B cell (primary cell): ENCODE data around the gene NUP214. TPM values are rescaled to one million over a fixed set of nuclear protein-coding genes. Genes with fewer than 3 reads are reported as not detected.

Source experiments
- ATAC-seq: fragments of 200-7000 bp; cut with Tn5 transposase; one replicate; pipeline ENCODE4 v1.10.0; 2021; ENCODE audit warnings: low read depth, mild to moderate bottlenecking, moderate number of reproducible peaks, moderate library complexity
- CTCF ChIA-PET: fragments of 350-600 bp; sonication (Branson Sonifier 250); formaldehyde crosslinking; loops from one replicate; lab custom pipeline; 2021; ENCODE audit warnings: antibody characterized with exemption, inconsistent platforms; lab: Charles Lee
- POLR2A ChIA-PET: fragments of 350-600 bp; sonication (Branson Sonifier 250); formaldehyde crosslinking; loops from one replicate; lab custom pipeline; 2021; ENCODE audit warnings: antibody characterized with exemption; lab: Charles Lee
- DNase-seq: peaks from one replicate; pipeline ENCODE4 v3.0.0; 2013
- H2AFZ ChIP-seq: 2 replicates; pipeline ENCODE4 v1.6.1; 2012; ENCODE audit warnings: mild to moderate bottlenecking, low read depth, low read length; ENCODE audit not compliant: insufficient read depth, poor library complexity, severe bottlenecking
- H3K27ac ChIP-seq, 2 donors: 1 replicate in 1 of 2; 2 replicates in 1 of 2; pipeline ENCODE4 v1.5.1; 2012 to 2013; ENCODE audit warnings: low read length in 2 of 2, mild to moderate bottlenecking in 2 of 2, moderate library complexity in 1 of 2
- H3K27me3 ChIP-seq, 4 experiments: fragments of 200-600 bp in 1 of 4; sonication (generic) in 1 of 4; replicated peaks in 1 of 4; 1 replicate in 2 of 4; 2 replicates in 2 of 4; pipeline versions ENCODE4 v1.6.1 to v1.7.0; 2013 to 2016; ENCODE audit warnings: low read length in 3 of 4, mild to moderate bottlenecking in 2 of 4, mixed read lengths in 1 of 4, moderate library complexity in 1 of 4; ENCODE audit not compliant: insufficient read depth in 4 of 4, control insufficient read depth in 3 of 4; ENCODE audit errors: control extremely low read depth in 1 of 4
- H3K36me3 ChIP-seq, 2 experiments: replicated peaks in 1 of 2; 1 replicate in 1 of 2; 2 replicates in 1 of 2; pipeline versions ENCODE4 v1.6.1 to v1.7.1; 2013; ENCODE audit warnings: low read length in 1 of 2; ENCODE audit not compliant: insufficient read depth in 2 of 2, control insufficient read depth in 1 of 2; ENCODE audit errors: control extremely low read depth in 1 of 2, extremely low read depth in 1 of 2
- H3K4me1 ChIP-seq, 2 donors: fragments of 200-600 bp in 1 of 2; sonication (generic) in 1 of 2; 1 replicate in 1 of 2; 2 replicates in 1 of 2; pipeline versions ENCODE4 v1.5.1 to v1.6.1; 2013 to 2017; ENCODE audit warnings: low read length in 2 of 2; ENCODE audit not compliant: control insufficient read depth in 2 of 2, insufficient read depth in 2 of 2
- H3K4me2 ChIP-seq: replicated peaks from 2 replicates; pipeline ENCODE3; 2012; ENCODE audit warnings: mild to moderate bottlenecking, low read depth, low read length; ENCODE audit not compliant: poor library complexity, severe bottlenecking
- H3K4me3 ChIP-seq, 5 experiments: fragments of 200-600 bp in 1 of 5; sonication (generic) in 1 of 5; 1 replicate in 3 of 5; 2 replicates in 2 of 5; pipeline versions ENCODE4 v1.5.1 to v1.7.0; 2011 to 2016; ENCODE audit warnings: low read length in 4 of 5, mild to moderate bottlenecking in 4 of 5, low read depth in 2 of 5, control low read depth in 1 of 5, moderate library complexity in 1 of 5; ENCODE audit not compliant: insufficient read depth in 1 of 5; ENCODE audit errors: control extremely low read depth in 1 of 5, extremely low read depth in 1 of 5
- H3K79me2 ChIP-seq: fragments of 200-600 bp; sonication (generic); one replicate; pipeline ENCODE4 v1.6.0; 2016; ENCODE audit warnings: low read length; ENCODE audit not compliant: control insufficient read depth, insufficient read depth
- H3K9ac ChIP-seq: fragments of 200-600 bp; sonication (generic); 2 replicates; pipeline ENCODE4 v1.6.1; 2017; ENCODE audit warnings: mild to moderate bottlenecking, low read length, moderate library complexity
- H3K9me3 ChIP-seq, 3 donors: one replicate each; pipeline versions ENCODE4 v1.6.1 to v1.7.1; 2013; ENCODE audit warnings: low read length in 2 of 3; ENCODE audit not compliant: control insufficient read depth in 2 of 3, insufficient read depth in 1 of 3; ENCODE audit errors: control extremely low read depth in 1 of 3
- H4K20me1 ChIP-seq: 2 replicates; pipeline ENCODE4 v1.6.0; 2012; ENCODE audit warnings: mild to moderate bottlenecking, low read length; ENCODE audit not compliant: insufficient read depth, control insufficient read depth, poor library complexity, severe bottlenecking
- H3K27ac Mint-ChIP-seq: one replicate; pipeline ENCODE4 v1.8.0; 2021; ENCODE audit warnings: mixed read lengths
- H3K27me3 Mint-ChIP-seq: one replicate; pipeline ENCODE4 v1.8.0; 2021; ENCODE audit warnings: mixed read lengths
- H3K4me1 Mint-ChIP-seq: one replicate; pipeline ENCODE4 v1.8.0; 2021; ENCODE audit warnings: mixed read lengths
- H3K4me3 Mint-ChIP-seq: one replicate; pipeline ENCODE4 v1.8.0; 2021; ENCODE audit warnings: mixed read lengths
- H3K9me3 Mint-ChIP-seq: one replicate; pipeline ENCODE4 v1.8.0; 2022; ENCODE audit warnings: mixed read lengths; ENCODE audit not compliant: insufficient read depth
- CTCF ChIP-seq: fragments of 200-600 bp; IDR thresholded peaks from one replicate; pipeline ENCODE4 v1.8.0; 2022; ENCODE audit warnings: antibody characterized with exemption, mild to moderate bottlenecking
- EZH2 ChIP-seq: IDR thresholded peaks from 2 replicates; pipeline ENCODE4 v1.6.1; 2012; ENCODE audit warnings: borderline replicate concordance, low read depth, mild to moderate bottlenecking, moderate library complexity, low read length; ENCODE audit not compliant: insufficient read depth, poor library complexity, severe bottlenecking
- WGBS: methylation state at CpG from one replicate; pipeline ENCODE4 v1.1.5; 2013; ENCODE audit warnings: missing lambda C conversion rate; ENCODE audit not compliant: insufficient coverage; 5-methylcytosine and 5-hydroxymethylcytosine counted together
- intact Hi-C: fragments of 100-400 bp; cut with micrococcal nuclease; formaldehyde crosslinking; loops from one replicate; pipeline ENCODE4 v1.10.0; 2022
- polyA plus RNA-seq: library from polyadenylated mRNA; depleted of rRNA; stranded (reverse); fragments of >200 nt; gene quantifications from 2 replicates; pipeline ENCODE4 v1.2.3, GENCODE V29; 2012
- total RNA-seq, 2 donors: library from RNA; stranded (reverse); fragments of 120-200 nt in 1 of 2; gene quantifications; 1 replicate in 1 of 2; 2 replicates in 1 of 2; pipeline versions ENCODE4 v1.2.3 to v1.2.4, GENCODE V29; 2013 to 2022

NUP214 gene
- total and polyA plus RNA-seq, 2 donors (not counting 1 experiment from before 2014, with no cell fraction given): 19.0 to 94.6 TPM

- H3K4me1 Mint-ChIP-seq: no peaks in the 10 kb centered on the region
- H3K9me3 ChIP-seq: no peaks in the 10 kb centered on the region
- WGBS: 100% methylated on average over 2 of the region's 2 CpGs
- no peak overlapping the region for H2AFZ ChIP-seq
- H3K9ac ChIP-seq: no peak overlapping the region
- no peak for ATAC-seq
- no peak overlapping the region for H3K4me3 Mint-ChIP-seq
- no peak overlapping the region for H3K27ac Mint-ChIP-seq
- ChIA-PET CTCF (no interaction called here), POLR2A (no interaction called here)
- H3K4me2 ChIP-seq: no peak overlapping the region
- no peaks in the 10 kb centered on the region for H3K9me3 Mint-ChIP-seq
- no peaks in the 10 kb centered on the region for H3K27me3 Mint-ChIP-seq
- no peak overlapping the region for H3K4me3 ChIP-seq
- intact Hi-C loops: no loop called here
- H3K27me3 ChIP-seq: no peaks in the 10 kb centered on the region
- peaks cover 4% of the 10 kb centered on the region for H3K79me2 ChIP-seq
- H4K20me1 ChIP-seq: no peaks in the 10 kb centered on the region
- DNase-seq: no peak
- TF ChIP-seq CTCF (no peak), EZH2 (no peak)
- no peak overlapping the region for H3K27ac ChIP-seq
- peaks cover 7 to 84% of the 10 kb centered on the region in 2 experiments for H3K36me3 ChIP-seq
- H3K4me1 ChIP-seq: no peaks in the 10 kb centered on the region
These were observed 13.3 kb downstream of the NUP214 start for GRCh38 chr9:131138676-131139075.

- Histone ChIP-seq H3K27ac (no peak overlapping the region), H3K4me1 (no peaks in the 10 kb centered on the region), H3K27me3 (no peaks in the 10 kb centered on the region), H3K4me2 (no peak overlapping the region), H3K36me3 (peaks cover 7 to 84% of the 10 kb centered on the region in 2 experiments), H3K9me3 (no peaks in the 10 kb centered on the region), H3K79me2 (no peaks in the 10 kb centered on the region), H2AFZ (no peak overlapping the region), H3K9ac (no peak overlapping the region), H4K20me1 (no peaks in the 10 kb centered on the region), H3K4me3 (no peak overlapping the region)
- no peak for ATAC-seq
- WGBS: 100% methylated on average over 4 of the region's 4 CpGs
- DNase-seq: no peak
- TF ChIP-seq EZH2: no peak
- TF ChIP-seq CTCF: no peak
- Mint-ChIP-seq H3K27ac (no peak overlapping the region), H3K4me3 (no peak overlapping the region), H3K4me1 (no peaks in the 10 kb centered on the region), H3K9me3 (no peaks in the 10 kb centered on the region), H3K27me3 (no peaks in the 10 kb centered on the region)
- ChIA-PET CTCF (no interaction called here), POLR2A (no interaction called here)
- intact Hi-C loops: no loop called here
These were observed 14.7 kb downstream of the NUP214 start for GRCh38 chr9:131140112-131140511.
